Measurements from ENCODE around the gene TNRC18.

TNRC18 gene

DNA sequence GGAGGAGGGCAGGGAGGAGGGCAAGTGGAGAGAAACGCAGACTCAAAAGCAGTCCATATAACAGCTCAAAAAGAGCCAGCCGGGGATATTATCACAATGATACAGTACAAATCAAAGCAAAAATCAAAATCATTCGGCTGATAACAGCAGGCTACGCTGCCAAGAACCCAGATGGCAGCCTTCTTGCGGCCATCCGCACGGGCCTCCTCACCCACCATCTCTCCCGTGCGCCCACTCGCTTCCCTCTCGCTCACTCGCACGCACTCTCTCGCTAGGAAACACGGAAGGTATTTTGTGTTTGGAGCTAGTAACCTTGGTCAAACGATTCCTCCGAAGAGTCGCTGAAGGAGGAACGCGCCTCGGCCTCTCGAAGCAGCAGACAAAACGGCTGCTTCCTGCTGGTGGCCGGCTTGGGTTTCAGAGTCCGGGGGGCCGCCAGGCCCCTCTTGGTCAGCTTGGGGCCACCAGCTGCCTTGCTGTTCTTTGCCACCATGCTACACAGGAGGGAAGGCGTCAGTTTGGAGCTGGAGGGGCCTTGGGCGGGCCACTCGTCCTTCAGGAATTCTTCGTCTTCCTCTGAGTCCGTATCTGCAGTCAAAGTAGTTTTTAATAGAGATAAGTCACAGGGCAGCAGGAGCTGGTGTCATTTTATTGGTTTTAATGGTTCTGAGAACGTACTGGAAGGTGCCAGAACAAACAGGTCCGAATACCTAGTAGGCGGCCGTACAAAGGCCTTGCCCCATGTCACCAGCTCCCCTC lies 71.9 kb downstream of the TNRC18 start:
- no peak for TF ChIP-seq GLIS3 (CRISPR knock-in tag; IDR thresholded peaks at IDR 0.05)
- TF ChIP-seq ZFP3 (CRISPR knock-in tag; IDR thresholded peaks at IDR 0.05), result no peak
- TF ChIP-seq ZNF70 (CRISPR knock-in tag; IDR thresholded peaks at IDR 0.05), result no peak
- TF ChIP-seq TSHZ2 (CRISPR knock-in tag; IDR thresholded peaks at IDR 0.05), result no peak
- TF ChIP-seq PPARA (CRISPR knock-in tag; IDR thresholded peaks at IDR 0.05; ENCODE audit: borderline replicate concordance), result no peak
- no peak for TF ChIP-seq POU6F1 (CRISPR knock-in tag; IDR thresholded peaks at IDR 0.05; ENCODE audit: borderline replicate concordance, low read depth)
- TF ChIP-seq SNAI2 (CRISPR knock-in tag; IDR thresholded peaks at IDR 0.05), result no peak
- TF ChIP-seq, protein P1, sequence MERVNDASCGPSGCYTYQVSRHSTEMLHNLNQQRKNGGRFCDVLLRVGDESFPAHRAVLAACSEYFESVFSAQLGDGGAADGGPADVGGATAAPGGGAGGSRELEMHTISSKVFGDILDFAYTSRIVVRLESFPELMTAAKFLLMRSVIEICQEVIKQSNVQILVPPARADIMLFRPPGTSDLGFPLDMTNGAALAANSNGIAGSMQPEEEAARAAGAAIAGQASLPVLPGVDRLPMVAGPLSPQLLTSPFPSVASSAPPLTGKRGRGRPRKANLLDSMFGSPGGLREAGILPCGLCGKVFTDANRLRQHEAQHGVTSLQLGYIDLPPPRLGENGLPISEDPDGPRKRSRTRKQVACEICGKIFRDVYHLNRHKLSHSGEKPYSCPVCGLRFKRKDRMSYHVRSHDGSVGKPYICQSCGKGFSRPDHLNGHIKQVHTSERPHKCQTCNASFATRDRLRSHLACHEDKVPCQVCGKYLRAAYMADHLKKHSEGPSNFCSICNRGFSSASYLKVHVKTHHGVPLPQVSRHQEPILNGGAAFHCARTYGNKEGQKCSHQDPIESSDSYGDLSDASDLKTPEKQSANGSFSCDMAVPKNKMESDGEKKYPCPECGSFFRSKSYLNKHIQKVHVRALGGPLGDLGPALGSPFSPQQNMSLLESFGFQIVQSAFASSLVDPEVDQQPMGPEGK (CRISPR knock-in tag; IDR thresholded peaks at IDR 0.05; ENCODE audit: borderline replicate concordance), result no peak
- TF ChIP-seq CREB5 (CRISPR knock-in tag; IDR thresholded peaks at IDR 0.05; ENCODE audit: low read depth), result no peak
- no peak for TF ChIP-seq TCF4 (CRISPR knock-in tag; IDR thresholded peaks at IDR 0.05; ENCODE audit: borderline replicate concordance)
- no peak for TF ChIP-seq ZFP30 (CRISPR knock-in tag; IDR thresholded peaks at IDR 0.05)
- TF ChIP-seq, protein P2, sequence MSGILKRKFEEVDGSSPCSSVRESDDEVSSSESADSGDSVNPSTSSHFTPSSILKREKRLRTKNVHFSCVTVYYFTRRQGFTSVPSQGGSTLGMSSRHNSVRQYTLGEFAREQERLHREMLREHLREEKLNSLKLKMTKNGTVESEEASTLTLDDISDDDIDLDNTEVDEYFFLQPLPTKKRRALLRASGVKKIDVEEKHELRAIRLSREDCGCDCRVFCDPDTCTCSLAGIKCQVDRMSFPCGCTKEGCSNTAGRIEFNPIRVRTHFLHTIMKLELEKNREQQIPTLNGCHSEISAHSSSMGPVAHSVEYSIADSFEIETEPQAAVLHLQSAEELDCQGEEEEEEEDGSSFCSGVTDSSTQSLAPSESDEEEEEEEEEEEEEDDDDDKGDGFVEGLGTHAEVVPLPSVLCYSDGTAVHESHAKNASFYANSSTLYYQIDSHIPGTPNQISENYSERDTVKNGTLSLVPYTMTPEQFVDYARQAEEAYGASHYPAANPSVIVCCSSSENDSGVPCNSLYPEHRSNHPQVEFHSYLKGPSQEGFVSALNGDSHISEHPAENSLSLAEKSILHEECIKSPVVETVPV (CRISPR knock-in tag; IDR thresholded peaks at IDR 0.05), result no peak
- TF ChIP-seq OSR1 (CRISPR knock-in tag; IDR thresholded peaks at IDR 0.05), result no peak
- TF ChIP-seq BACH2 (CRISPR knock-in tag; IDR thresholded peaks at IDR 0.05; ENCODE audit: borderline replicate concordance), result no peak
- TF ChIP-seq ESRRG (CRISPR knock-in tag; IDR thresholded peaks at IDR 0.05), result no peak
- no peak for TF ChIP-seq ZC3H10 (CRISPR knock-in tag; IDR thresholded peaks at IDR 0.05)
- ATAC-seq, result no peak

DNA sequence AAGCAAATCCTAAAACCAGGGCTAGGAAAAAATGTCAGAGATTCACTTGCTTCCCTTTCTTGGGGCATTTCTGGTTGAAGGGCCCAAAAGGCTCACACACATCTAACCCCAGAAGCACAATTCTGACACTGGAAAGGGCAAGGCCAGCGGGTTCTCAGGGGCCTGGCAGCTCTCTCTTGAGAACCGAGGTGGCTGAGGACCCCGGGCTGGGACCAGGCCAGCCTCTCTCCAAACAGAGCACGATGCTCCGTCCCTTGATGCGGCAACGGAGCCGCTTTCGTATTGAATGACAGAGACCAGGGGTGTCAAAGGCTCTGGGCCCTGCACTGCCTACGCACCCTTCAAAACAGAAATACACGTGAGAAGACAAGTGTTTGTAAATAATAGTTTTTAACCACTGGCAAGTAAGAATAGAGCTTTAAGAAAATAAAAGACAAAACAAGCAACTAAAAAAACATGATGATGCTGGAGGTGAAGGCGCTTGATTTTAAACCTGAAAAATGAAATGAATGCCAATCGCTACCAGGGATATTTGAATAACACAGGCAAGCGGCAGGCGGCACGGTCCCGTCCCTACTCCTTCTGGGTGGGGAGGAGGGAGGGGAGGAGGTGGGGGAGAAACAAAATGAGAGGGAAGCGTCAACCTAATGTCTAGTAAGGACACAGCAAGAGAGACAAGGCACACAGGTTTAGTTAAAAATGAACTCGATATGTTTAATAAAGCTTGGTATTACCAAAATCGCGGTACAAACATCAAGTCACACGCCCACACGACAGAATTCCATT lies 72.8 kb downstream of the TNRC18 start:
- no peak for ATAC-seq
- TF ChIP-seq PPARA (CRISPR knock-in tag; IDR thresholded peaks at IDR 0.05; ENCODE audit: borderline replicate concordance) (no peak), ZNF70 (CRISPR knock-in tag; IDR thresholded peaks at IDR 0.05) (no peak), TOX (CRISPR knock-in tag; IDR thresholded peaks at IDR 0.05; ENCODE audit: borderline replicate concordance) (no peak), ZNF8 (CRISPR knock-in tag; IDR thresholded peaks at IDR 0.05) (no peak), TCF4 (CRISPR knock-in tag; IDR thresholded peaks at IDR 0.05; ENCODE audit: borderline replicate concordance) (no peak), TSHZ2 (CRISPR knock-in tag; IDR thresholded peaks at IDR 0.05) (no peak), CSDC2 (CRISPR knock-in tag; IDR thresholded peaks at IDR 0.05) (no peak), OSR1 (CRISPR knock-in tag; IDR thresholded peaks at IDR 0.05) (no peak), ZC3H10 (CRISPR knock-in tag; IDR thresholded peaks at IDR 0.05) (no peak), ZFP3 (CRISPR knock-in tag; IDR thresholded peaks at IDR 0.05) (no peak), RARB (CRISPR knock-in tag; IDR thresholded peaks at IDR 0.05) (no peak)
- TF ChIP-seq, protein P1 (CRISPR knock-in tag; IDR thresholded peaks at IDR 0.05; ENCODE audit: borderline replicate concordance), result no peak
- TF ChIP-seq, protein P2 (CRISPR knock-in tag; IDR thresholded peaks at IDR 0.05), result no peak
